ENCODE measurements around the gene TOR2A.

The TOR2A gene

DNA sequence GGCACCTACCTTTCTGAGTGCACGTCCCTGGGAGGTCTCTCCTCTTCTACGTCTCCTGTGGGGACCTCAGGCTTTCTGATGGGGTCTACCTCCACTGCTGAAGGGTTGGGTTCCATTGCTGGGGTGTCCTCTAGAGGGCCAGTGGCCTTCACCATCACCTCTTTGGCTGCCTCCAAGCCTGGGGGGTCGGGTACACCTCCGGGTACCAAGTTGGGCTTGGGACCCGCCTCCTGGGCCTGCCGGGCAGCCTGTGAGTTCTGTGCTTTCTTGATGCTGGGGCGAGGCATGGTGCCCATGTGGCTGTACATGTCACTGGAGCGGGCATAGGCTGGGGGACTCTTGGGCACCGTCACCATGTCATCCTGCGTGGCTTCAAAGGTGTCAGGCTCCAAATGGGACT lies 38.9 kb upstream of the TOR2A start:
- TF ChIP-seq, protein P1, sequence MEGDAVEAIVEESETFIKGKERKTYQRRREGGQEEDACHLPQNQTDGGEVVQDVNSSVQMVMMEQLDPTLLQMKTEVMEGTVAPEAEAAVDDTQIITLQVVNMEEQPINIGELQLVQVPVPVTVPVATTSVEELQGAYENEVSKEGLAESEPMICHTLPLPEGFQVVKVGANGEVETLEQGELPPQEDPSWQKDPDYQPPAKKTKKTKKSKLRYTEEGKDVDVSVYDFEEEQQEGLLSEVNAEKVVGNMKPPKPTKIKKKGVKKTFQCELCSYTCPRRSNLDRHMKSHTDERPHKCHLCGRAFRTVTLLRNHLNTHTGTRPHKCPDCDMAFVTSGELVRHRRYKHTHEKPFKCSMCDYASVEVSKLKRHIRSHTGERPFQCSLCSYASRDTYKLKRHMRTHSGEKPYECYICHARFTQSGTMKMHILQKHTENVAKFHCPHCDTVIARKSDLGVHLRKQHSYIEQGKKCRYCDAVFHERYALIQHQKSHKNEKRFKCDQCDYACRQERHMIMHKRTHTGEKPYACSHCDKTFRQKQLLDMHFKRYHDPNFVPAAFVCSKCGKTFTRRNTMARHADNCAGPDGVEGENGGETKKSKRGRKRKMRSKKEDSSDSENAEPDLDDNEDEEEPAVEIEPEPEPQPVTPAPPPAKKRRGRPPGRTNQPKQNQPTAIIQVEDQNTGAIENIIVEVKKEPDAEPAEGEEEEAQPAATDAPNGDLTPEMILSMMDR (IDR thresholded peaks at IDR 0.05): no peak
- Histone ChIP-seq H3K9me3 (no peaks in the 10 kb centered on the region), H3K4me3 (ENCODE audit: low read depth in 1 of 2, low read length in 1 of 2) (no peak overlapping the region), H3K36me3 (peaks cover 63% of the 10 kb centered on the region), H3K4me1 (ENCODE audit: control insufficient read depth in 1 of 2, insufficient read depth in 1 of 2, low read depth in 1 of 2, low read length in 1 of 2) (peaks cover 77 to 87% of the 10 kb centered on the region in 2 experiments), H3K27me3 (no peaks in the 10 kb centered on the region), H3K27ac (peak overlapping the region; percentile 88)

DNA sequence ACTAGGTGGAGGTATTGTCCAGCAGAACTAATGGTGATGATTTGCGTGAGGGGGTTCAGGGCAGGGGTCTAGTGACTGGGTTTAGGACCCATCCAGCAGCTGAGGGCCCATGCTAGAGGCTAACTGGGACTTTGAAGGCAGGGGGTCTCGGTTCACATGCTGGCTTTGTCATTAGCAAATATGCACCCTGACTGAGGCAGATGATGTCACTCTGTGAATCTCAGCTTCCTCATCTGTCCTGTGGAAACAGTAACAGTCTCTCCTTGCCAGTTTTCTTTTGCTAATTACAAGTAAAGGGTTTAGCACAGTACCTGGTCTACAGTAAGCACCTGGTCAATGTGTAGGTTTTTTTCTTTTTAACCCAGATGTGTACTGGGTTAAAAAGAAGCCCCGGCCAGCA lies 38.2 kb upstream of the TOR2A start:
- Histone ChIP-seq H3K36me3 (peaks cover 70% of the 10 kb centered on the region), H3K4me1 (ENCODE audit: control insufficient read depth in 1 of 2, insufficient read depth in 1 of 2, low read depth in 1 of 2, low read length in 1 of 2) (peaks cover 80 to 89% of the 10 kb centered on the region in 2 experiments), H3K4me3 (ENCODE audit: low read depth in 1 of 2, low read length in 1 of 2) (no peak overlapping the region), H3K27me3 (no peaks in the 10 kb centered on the region), H3K9me3 (no peaks in the 10 kb centered on the region), H3K27ac (peak overlapping the region; percentile 88)
- TF ChIP-seq, protein P1 (IDR thresholded peaks at IDR 0.05): no peak

GRCh38 chr9:127772603-127773002 lies 37.5 kb upstream of the TOR2A start:
- H3K36me3 ChIP-seq: peaks cover 77% of the 10 kb centered on the region
- H3K27ac ChIP-seq: peak overlapping the region; percentile 88
- no peaks in the 10 kb centered on the region for H3K9me3 ChIP-seq
- no peaks in the 10 kb centered on the region for H3K27me3 ChIP-seq
- TF ChIP-seq, protein P1 (IDR thresholded peaks at IDR 0.05): no peak
- peaks cover 86 to 89% of the 10 kb centered on the region in 2 experiments for H3K4me1 ChIP-seq (ENCODE audit: control insufficient read depth in 1 of 2, insufficient read depth in 1 of 2, low read depth in 1 of 2, low read length in 1 of 2)
- no peak overlapping the region for H3K4me3 ChIP-seq (ENCODE audit: low read depth in 1 of 2, low read length in 1 of 2)

DNA sequence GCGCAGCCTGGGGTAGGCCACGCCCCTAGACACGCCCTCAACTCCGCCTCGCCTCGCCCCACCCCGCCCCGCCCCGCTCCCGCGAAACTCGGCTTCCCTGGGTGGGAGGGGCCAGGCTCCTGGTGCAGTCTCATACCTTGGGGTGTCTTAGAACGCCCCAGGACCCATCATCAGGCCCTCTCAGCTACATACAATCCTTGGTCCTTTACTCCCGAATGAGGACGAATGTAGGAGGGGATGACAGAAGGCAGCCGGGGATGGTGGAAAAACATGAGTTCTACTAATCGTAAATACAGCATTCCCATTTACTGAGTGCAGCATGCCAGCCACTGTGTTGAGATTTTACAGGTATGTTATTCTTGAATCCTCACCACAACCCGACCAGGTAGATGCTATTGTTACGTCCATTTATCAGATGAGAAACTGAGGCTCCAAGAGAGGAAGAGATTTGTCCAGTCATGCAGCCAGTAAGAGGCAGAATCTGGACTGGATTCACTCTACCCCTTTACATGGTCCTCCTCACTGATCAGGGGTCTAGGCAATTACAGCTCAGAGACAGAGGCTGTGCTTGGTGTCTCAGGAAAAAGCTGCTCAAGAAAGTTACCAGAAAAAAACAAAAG lies 36.6 kb upstream of the TOR2A start:
- Histone ChIP-seq H3K36me3 (peaks cover 85% of the 10 kb centered on the region), H3K4me3 (ENCODE audit: low read depth in 1 of 2, low read length in 1 of 2) (peak overlapping the region; percentile 79 to 80), H3K4me1 (ENCODE audit: control insufficient read depth in 1 of 2, insufficient read depth in 1 of 2, low read depth in 1 of 2, low read length in 1 of 2) (peaks cover 85 to 91% of the 10 kb centered on the region in 2 experiments), H3K9me3 (no peaks in the 10 kb centered on the region), H3K27me3 (no peaks in the 10 kb centered on the region), H3K27ac (peak overlapping the region; percentile 88)
- TF ChIP-seq, protein P1 (IDR thresholded peaks at IDR 0.05): no peak

- H3K4me3 ChIP-seq (ENCODE audit: low read depth in 1 of 2, low read length in 1 of 2): peak overlapping the region; percentile 79 to 80
- H3K27me3 ChIP-seq: no peaks in the 10 kb centered on the region
- peaks cover 78 to 84% of the 10 kb centered on the region in 2 experiments for H3K4me1 ChIP-seq (ENCODE audit: control insufficient read depth in 1 of 2, insufficient read depth in 1 of 2, low read depth in 1 of 2, low read length in 1 of 2)
- peaks cover 88% of the 10 kb centered on the region for H3K36me3 ChIP-seq
- H3K9me3 ChIP-seq: no peaks in the 10 kb centered on the region
- peak overlapping the region; percentile 88 for H3K27ac ChIP-seq
- TF ChIP-seq, protein P1 (IDR thresholded peaks at IDR 0.05): peak; percentile 69
Observed at GRCh38 chr9:127770905-127771569, 35.9 kb upstream of the TOR2A start.
